Measurements from ENCODE around the gene ARHGAP30.
"Not testable (repeated sequence)": the region's sequence is repeated elsewhere in the genome, so short reads cannot be mapped to it uniquely, and the experiment has no call there.

The ARHGAP30 gene

GRCh38 chr1:161066694-161067093, 3.0 kb downstream of the ARHGAP30 start:
- Histone ChIP-seq H3K36me3 (ENCODE audit: control insufficient read depth, insufficient read depth, low read length) (peaks cover 5% of the 10 kb centered on the region), H3K4me3 (replicated peaks; ENCODE audit: low read depth, low read length) (peak overlapping the region; percentile 20), H3K27me3 (replicated peaks; ENCODE audit: control insufficient read depth, insufficient read depth, low read length) (no peaks in the 10 kb centered on the region)
- no peak for DNase-seq (ENCODE audit: extremely low read depth, insufficient read length)
- no peak for TF ChIP-seq CTCF (IDR thresholded peaks at IDR 0.05; ENCODE audit: insufficient read depth, low read length, poor library complexity, severe bottlenecking)

GRCh38 chr1:161065681-161066080, 4.0 kb downstream of the ARHGAP30 start:
- not testable (repeated sequence) for H3K27me3 ChIP-seq (replicated peaks; ENCODE audit: control insufficient read depth, insufficient read depth, low read length); H3K4me3 ChIP-seq (replicated peaks; ENCODE audit: low read depth, low read length); H3K36me3 ChIP-seq (ENCODE audit: control insufficient read depth, insufficient read depth, low read length); DNase-seq (ENCODE audit: extremely low read depth, insufficient read length)

GRCh38 chr1:161063936-161064335, 5.8 kb downstream of the ARHGAP30 start:
- not testable (repeated sequence) for DNase-seq (ENCODE audit: extremely low read depth, insufficient read length); H3K27me3 ChIP-seq (replicated peaks; ENCODE audit: control insufficient read depth, insufficient read depth, low read length); H3K36me3 ChIP-seq (ENCODE audit: control insufficient read depth, insufficient read depth, low read length); H3K4me3 ChIP-seq (replicated peaks; ENCODE audit: low read depth, low read length)

- Histone ChIP-seq H3K27me3 (replicated peaks; ENCODE audit: control insufficient read depth, insufficient read depth, low read length) (no peaks in the 10 kb centered on the region), H3K4me3 (replicated peaks; ENCODE audit: low read depth, low read length) (no peak overlapping the region), H3K36me3 (ENCODE audit: control insufficient read depth, insufficient read depth, low read length) (peaks cover 11% of the 10 kb centered on the region)
- no peak for TF ChIP-seq CTCF (IDR thresholded peaks at IDR 0.05; ENCODE audit: insufficient read depth, low read length, poor library complexity, severe bottlenecking)
- no peak for DNase-seq (ENCODE audit: extremely low read depth, insufficient read length)
These were observed 8.3 kb downstream of the ARHGAP30 start for GRCh38 chr1:161061419-161061818.

- no peak overlapping the region for H3K4me3 ChIP-seq (replicated peaks; ENCODE audit: low read depth, low read length)
- no peak for TF ChIP-seq CTCF (IDR thresholded peaks at IDR 0.05; ENCODE audit: insufficient read depth, low read length, poor library complexity, severe bottlenecking)
- H3K36me3 ChIP-seq (ENCODE audit: control insufficient read depth, insufficient read depth, low read length) = peaks cover 19% of the 10 kb centered on the region
- DNase-seq (ENCODE audit: extremely low read depth, insufficient read length) = no peak
- no peaks in the 10 kb centered on the region for H3K27me3 ChIP-seq (replicated peaks; ENCODE audit: control insufficient read depth, insufficient read depth, low read length)
These were observed 10.4 kb downstream of the ARHGAP30 start for GRCh38 chr1:161059293-161059692.

- TF ChIP-seq CTCF (IDR thresholded peaks at IDR 0.05; ENCODE audit: insufficient read depth, low read length, poor library complexity, severe bottlenecking) = no peak
- H3K36me3 ChIP-seq (ENCODE audit: control insufficient read depth, insufficient read depth, low read length) = peaks cover 48% of the 10 kb centered on the region
- no peak for DNase-seq (ENCODE audit: extremely low read depth, insufficient read length)
- H3K27me3 ChIP-seq (replicated peaks; ENCODE audit: control insufficient read depth, insufficient read depth, low read length) = no peaks in the 10 kb centered on the region
- no peak overlapping the region for H3K4me3 ChIP-seq (replicated peaks; ENCODE audit: low read depth, low read length)
These were observed 14.9 kb downstream of the ARHGAP30 start for GRCh38 chr1:161054805-161055204.

GRCh38 chr1:161054232-161054631, 15.5 kb downstream of the ARHGAP30 start:
- H3K36me3 ChIP-seq (ENCODE audit: control insufficient read depth, insufficient read depth, low read length) = peaks cover 51% of the 10 kb centered on the region
- TF ChIP-seq CTCF (IDR thresholded peaks at IDR 0.05; ENCODE audit: insufficient read depth, low read length, poor library complexity, severe bottlenecking) = no peak
- H3K27me3 ChIP-seq (replicated peaks; ENCODE audit: control insufficient read depth, insufficient read depth, low read length) = no peaks in the 10 kb centered on the region
- DNase-seq (ENCODE audit: extremely low read depth, insufficient read length) = no peak
- no peak overlapping the region for H3K4me3 ChIP-seq (replicated peaks; ENCODE audit: low read depth, low read length)
